GM19455 (cell line): ENCODE data around the gene PLB1.

Experiments used
- ATAC-seq: cut with Tn5 transposase; IDR thresholded peaks from one replicate; pipeline ENCODE4 v1.9.1; 2021; ENCODE audit not compliant: unreplicated experiment

The PLB1 gene

GRCh38 chr2:28558158-28558820 lies 62.4 kb downstream of the PLB1 start:
- no peak for ATAC-seq

- no peak for ATAC-seq
Measured at GRCh38 chr2:28558918-28559317, 63.1 kb downstream of the PLB1 start.

GRCh38 chr2:28563869-28564268 lies 68.0 kb downstream of the PLB1 start:
- no peak for ATAC-seq

- ATAC-seq = no peak
Measured at GRCh38 chr2:28564346-28564745, 68.5 kb downstream of the PLB1 start.

- no peak for ATAC-seq
Measured at GRCh38 chr2:28565033-28565432, 69.2 kb downstream of the PLB1 start.

DNA sequence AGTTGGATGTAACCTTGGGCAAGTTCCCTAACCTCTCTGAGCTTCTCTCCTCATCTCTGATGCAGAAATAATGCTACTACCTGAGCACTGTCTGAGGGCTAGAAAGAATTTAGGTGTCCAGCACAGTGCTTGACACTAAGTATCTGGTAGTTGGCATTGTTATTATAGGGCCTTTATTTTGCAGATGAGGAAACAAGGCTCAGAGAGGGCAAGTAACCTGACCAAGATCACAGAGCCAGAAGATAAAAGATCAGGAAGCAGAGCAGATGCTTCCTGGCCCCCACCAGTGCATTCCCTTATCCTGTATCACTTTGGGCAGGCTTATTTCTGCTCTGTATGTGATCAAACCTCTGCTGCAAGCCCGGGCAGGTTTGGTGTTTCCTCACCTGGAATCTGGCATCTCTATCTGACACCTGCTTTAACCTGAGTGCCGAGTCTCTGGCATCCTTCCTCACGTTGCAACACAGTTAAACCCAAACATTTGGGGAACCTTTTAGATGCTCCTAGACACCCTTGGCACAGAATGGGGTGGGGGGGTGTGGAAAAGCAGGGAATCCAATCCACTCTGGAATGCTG lies 69.9 kb downstream of the PLB1 start:
- no peak for ATAC-seq

- peak; percentile 90 for ATAC-seq
Measured at GRCh38 chr2:28566521-28567041, 70.7 kb downstream of the PLB1 start.

DNA sequence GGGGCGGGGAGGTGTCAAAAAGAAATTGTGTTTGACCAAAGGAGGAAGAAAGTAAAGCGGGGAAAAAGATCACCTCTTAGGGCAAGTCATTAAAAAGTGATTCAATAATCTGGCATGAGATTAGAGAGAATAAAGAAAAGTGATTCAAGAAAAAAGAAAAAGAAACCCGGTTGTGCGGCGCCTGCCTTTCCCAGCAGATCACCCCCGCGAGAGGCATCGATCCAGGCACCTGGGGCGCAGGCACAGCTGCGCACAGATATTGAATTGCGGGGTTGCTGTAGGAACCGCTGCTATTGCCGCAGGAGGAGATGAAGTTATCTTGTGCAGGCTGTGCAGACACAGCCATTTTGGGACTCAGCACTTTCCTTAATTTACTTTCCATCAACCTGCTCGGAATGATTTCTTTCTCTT lies 71.2 kb downstream of the PLB1 start:
- no peak for ATAC-seq

DNA sequence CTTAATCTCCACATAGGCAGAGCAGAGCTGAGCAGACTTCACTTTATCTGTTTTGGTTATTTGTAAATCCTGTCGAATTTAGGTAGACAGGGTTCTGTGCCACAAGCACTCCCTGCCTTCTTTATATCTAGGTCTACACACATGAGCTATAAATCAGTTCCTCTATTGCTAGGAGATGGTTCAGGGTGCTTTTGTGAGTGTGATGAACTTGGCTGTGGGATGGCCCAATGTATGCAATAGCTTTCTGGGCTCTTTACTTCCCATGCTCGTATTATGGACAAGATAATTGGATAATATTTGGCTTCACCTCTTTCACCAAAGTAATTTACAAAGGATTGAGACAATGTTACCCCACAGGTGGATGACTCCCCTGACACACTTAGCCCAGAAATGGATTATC lies 72.2 kb downstream of the PLB1 start:
- ATAC-seq = no peak

DNA sequence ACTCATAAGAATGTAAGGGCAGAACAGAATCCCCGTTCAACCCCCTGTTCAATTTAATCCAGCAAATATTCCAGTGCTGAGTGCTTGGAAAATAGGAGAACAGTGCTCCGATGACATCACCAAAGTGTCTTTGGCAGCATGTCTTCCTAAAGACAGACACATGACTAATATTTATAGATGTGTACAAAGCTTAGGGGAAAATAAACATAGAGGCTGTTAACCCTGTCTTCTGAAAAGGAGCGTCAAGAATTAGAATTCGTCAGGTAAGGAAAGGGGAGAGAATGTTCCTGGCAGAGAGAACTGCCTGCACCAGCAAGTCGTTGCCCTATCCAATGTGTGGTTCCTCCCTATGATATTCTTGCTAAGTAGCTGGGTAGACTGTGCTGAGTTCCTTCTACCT lies 72.7 kb downstream of the PLB1 start:
- ATAC-seq = no peak

GRCh38 chr2:28570431-28570830 lies 74.6 kb downstream of the PLB1 start:
- no peak for ATAC-seq

DNA sequence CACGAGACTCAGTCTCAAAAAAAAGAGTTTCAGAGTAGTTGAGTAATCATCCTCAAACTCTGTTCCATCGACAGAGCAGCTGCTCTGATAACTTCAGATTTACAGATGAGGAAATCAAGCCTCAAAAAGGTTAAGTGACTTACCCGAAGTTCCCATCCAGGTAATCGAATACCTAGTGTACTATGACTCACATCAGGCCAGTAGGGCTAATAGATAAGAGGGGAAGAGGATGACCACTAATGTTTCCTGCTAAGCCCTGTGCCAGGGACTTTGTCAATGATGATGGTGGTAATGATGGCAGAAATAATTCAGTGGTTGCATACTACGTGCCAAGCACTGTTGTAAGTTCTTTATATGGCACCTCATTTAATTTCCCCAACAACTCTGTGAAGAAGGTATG lies 80.9 kb downstream of the PLB1 start:
- no peak for ATAC-seq

GRCh38 chr2:28577791-28578680 lies 82.2 kb downstream of the PLB1 start:
- no peak for ATAC-seq

- no peak for ATAC-seq
Measured at GRCh38 chr2:28578774-28579173, 82.9 kb downstream of the PLB1 start.

- no peak for ATAC-seq
Measured at GRCh38 chr2:28579606-28580005, 83.7 kb downstream of the PLB1 start.

GRCh38 chr2:28580078-28580477 lies 84.2 kb downstream of the PLB1 start:
- ATAC-seq = no peak

- no peak for ATAC-seq
Measured at GRCh38 chr2:28581312-28581711, 85.5 kb downstream of the PLB1 start.

GRCh38 chr2:28582152-28582551 lies 86.3 kb downstream of the PLB1 start:
- no peak for ATAC-seq

DNA sequence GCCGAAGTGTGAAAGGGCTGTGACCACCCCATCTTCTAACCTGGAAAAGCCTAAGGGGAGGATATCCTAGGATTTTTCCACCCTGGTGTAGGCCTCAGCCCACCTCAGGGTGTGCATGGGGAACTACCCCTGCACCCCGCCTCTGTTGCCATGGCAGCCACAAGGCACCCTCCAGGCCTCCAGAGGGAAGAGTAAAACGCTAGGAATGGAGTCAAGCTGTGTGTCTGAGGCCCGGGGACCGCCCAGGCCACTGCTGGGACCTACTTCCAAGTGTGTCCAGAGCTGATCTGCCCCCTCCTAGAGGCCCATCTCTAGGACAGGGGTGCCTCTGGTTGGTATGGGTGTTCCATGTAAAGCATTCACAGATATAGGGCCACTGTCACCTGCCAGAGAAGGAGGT lies 86.7 kb downstream of the PLB1 start:
- ATAC-seq = no peak

GRCh38 chr2:28583899-28584553 lies 88.2 kb downstream of the PLB1 start:
- no peak for ATAC-seq

DNA sequence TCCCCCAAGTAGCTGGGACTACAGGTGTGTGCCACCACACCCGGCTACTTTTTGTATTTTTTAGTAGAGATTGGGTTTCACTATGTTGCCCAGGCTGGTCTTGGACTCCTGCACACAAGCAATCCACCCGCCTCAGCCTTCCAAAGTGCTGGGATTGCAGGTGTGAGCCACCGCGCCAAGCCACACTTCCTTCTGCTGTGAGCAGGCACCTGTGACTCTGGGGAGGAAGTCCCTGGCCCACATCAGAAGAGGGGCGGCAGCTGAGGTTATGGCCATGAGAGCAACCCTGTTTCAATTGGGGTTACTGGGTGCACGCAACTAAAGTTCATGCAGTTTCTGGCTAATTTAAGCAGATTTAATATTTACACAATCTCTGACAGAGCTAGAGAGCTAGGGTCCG lies 91.0 kb downstream of the PLB1 start:
- no peak for ATAC-seq
